GM18507 (cell line): ENCODE results near the gene RBFOX1.

Experiments used
- DNase-seq: peaks from one replicate; pipeline ENCODE4 v3.0.0; 2011; ENCODE audit warnings: low read depth; ENCODE audit not compliant: insufficient read length; ENCODE audit errors: extremely low spot score
- FAIRE-seq: peaks from 2 replicates; lab custom pipeline; 2011; peaks lifted over from hg19 to GRCh38; lab: Jason Lieb, UNC

The RBFOX1 gene

GRCh38 chr16:7331997-7332396, 648 bp upstream of the RBFOX1 start:
- FAIRE-seq: no peak

DNA sequence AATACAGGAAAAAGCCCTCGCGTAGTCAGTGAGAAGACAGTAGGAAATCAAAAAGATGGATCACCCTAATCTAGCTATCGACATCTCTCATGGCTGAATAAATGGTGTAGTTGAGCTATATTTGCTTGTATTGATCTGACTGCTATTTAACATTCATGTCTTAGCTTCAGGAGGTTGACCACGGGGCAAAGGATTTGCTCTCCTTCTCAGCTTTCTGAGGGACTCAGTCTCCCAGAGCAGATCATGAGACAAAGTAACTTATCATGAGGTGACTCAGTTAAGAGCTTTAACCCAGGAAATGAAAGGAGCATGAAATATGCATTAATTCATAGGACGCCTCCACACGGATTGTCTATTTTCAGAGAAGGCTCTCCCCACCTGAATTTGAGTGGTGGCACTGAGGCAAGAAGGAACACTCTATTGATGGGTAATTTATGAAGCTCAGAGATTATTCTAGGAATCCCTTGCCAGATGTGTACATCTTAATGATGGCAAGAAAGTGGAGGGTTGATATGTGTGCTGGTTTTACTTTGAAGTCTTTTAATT, 608 bp downstream of the RBFOX1 start:
- DNase-seq: no peak
- no peak for FAIRE-seq

More at GRCh38 chr16:7331997-7332396, 648 bp upstream of the RBFOX1 start:
- no peak for DNase-seq

DNA sequence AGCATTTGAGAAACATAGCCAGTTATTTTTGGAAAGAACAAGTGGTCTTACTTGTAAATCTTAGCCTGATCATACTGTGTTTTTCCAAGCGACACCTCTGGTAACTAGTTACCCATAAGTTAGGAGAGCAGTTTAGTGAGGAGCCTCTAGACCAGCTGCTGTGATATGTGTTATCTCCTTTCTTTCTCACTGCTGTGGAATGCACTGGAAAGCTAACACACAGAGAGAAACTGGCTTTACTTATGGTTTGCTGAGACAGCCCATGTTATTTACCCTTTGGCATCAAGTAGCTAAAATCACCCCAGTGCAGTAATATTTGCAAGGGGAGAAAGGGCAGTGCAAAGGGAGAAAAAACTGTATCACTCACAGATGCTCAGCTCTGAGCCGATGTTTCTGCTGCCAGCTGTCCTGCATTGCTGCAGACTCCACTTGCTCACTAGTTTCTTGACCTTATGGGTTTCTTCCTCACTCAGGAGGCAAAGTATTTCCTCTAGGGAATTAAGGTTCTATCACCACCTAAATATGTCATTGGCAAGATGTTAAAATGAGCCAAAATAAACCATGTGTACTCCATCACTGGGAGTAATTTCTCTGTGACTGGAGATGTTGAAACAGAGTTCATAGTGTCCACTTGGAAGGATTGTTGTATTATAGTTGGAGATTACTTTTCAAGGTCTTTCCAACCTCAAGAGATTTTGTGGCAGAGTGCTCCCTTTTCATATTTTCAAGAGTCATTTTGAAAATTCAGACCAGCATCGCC, 2.3 kb downstream of the RBFOX1 start:
- no peak for DNase-seq
- FAIRE-seq: no peak

DNA sequence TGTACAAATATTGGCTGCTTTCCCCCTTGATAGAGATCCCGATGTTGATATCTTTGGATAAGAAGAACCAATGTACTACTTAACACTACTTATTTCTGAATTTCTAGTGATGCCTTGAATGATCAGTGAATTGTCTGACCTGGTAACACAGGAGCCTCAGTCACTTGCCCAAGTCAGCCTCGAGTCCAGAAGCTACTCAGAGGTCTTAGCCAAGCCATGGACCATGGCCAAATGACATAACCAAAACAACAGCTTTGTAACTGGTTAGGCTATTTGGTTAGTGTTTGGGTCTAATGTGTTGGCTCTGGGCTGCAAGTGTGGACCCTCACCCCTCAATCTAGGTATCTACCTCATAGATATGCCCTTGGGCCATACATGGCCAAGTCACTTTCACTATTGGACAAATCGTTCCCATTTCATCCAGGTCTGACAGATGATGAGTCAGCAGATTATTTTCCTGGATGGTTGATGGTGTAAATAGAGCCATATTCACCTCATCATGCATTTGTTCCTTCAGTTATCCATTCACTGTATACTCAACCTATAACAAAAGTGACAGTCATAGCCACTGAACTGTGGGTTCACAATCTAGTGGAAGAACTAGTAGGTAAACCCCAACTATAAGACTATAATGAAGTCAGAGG, 3.5 kb downstream of the RBFOX1 start:
- DNase-seq (no peak), FAIRE-seq (no peak)

GRCh38 chr16:7336742-7337141, 4.1 kb downstream of the RBFOX1 start:
- FAIRE-seq: no peak

DNA sequence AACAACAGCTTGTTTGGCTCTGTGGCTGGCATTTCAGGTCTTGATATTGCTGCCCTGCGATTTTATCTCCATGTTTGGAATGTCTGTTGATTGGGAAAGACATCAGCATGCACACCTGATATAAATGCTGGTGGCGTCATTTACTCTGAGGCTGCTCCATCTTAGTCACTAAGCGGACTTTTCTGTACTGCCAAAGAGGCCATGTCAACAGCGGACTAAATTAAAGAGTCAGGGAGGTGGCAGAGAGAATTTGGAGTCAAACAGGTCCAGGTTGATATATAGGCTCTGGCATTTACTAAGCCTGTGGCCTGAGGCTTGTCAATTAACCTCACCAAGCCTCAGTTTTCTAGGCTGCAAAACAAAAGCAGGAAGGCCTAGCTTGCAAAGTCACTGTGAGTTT, 6.2 kb downstream of the RBFOX1 start:
- DNase-seq: no peak

More at GRCh38 chr16:7336742-7337141, 4.1 kb downstream of the RBFOX1 start:
- no peak for DNase-seq

DNA sequence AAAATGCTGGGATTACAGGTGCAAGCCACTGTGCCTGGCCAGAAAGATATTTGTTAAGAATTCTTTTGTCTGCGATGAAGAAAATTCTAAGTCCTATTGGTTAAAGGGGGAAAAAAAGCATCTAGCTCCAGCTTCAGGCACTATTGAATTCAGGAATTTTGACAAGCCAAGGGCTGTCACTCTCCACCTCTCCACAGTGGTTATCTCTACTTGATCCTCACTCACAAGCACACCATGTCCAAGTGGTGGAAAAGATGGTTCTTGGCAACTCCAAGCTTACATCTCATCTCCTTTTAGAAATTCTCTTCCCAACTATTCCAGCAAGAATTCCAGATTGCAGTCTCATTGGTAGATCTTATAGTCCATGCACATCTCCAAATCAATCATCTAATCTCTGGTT, 7.1 kb downstream of the RBFOX1 start:
- FAIRE-seq: no peak
- DNase-seq: no peak

More for the DNA sequence above, 6.2 kb downstream of the RBFOX1 start:
- no peak for FAIRE-seq

GRCh38 chr16:7340938-7341337, 8.3 kb downstream of the RBFOX1 start:
- FAIRE-seq: no peak
- no peak for DNase-seq

- FAIRE-seq (no peak), DNase-seq (no peak)
Measured at GRCh38 chr16:7342598-7342997, 10.0 kb downstream of the RBFOX1 start.

- no peak for DNase-seq
Measured at GRCh38 chr16:7343243-7343642, 10.6 kb downstream of the RBFOX1 start.

GRCh38 chr16:7344830-7345780, 12.5 kb downstream of the RBFOX1 start:
- DNase-seq: no peak
- FAIRE-seq: no peak

More at GRCh38 chr16:7343243-7343642, 10.6 kb downstream of the RBFOX1 start:
- FAIRE-seq: no peak

DNA sequence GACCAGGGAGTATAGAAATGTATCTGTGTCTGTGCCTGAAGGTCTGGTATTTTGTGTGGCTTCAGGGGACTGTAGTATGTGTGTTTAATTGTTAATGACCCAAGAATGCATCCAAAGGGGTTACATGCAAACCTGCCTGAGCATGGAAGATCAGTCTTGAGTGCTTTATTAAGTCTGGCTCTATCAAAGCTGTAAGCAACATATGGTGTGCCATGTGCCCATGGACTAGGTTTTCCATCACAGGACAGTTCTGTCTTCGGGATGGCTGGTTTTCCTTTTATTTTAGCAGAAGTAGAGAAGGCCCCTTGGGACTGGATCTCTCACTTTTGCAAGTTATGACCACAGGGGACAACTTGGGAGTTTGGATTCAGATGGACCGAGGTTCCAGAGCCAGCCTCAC, 18.2 kb downstream of the RBFOX1 start:
- FAIRE-seq (no peak), DNase-seq (no peak)

DNA sequence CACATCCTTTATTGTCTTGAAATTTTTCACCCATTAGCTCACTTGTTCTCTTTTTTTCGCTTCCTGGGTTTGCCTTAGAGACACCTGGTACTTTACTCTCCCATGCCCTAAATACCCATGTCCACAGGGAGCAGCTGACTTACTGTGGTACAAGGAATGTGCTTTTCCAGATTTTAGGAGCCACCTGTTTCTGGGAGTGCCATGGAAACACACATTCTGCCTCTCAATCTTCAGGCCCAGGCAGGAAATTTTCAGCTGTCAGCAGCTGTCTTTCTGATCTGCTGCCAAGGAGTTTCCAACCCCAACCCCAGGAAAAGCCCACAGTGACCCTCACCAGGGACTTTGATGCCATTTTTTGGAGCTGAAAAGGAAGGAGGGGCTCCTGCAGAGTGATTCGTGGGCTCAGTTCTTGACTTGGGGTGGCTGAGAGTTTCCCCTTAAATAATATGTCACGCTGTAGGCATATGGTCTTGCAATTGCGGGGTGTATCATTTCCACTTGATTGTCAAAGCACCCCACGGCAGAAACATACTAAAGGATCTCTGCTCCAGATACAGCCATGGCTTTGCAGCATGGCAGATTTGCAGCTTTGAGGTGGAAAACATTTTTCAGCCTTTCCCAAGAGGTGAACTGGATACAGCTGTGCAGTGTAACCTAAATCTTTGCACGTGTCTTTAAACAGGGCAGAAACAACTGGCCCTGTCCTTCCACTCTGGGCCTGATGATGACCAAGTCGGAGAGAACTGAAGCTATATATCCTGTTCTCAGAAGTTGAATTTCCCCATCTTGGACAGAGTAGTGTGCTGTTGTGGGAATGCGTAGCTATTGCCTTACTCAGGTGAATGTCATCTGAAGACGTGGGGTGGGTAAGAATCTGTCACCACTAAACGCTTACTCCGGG, 19.2 kb downstream of the RBFOX1 start:
- no peak for FAIRE-seq

DNA sequence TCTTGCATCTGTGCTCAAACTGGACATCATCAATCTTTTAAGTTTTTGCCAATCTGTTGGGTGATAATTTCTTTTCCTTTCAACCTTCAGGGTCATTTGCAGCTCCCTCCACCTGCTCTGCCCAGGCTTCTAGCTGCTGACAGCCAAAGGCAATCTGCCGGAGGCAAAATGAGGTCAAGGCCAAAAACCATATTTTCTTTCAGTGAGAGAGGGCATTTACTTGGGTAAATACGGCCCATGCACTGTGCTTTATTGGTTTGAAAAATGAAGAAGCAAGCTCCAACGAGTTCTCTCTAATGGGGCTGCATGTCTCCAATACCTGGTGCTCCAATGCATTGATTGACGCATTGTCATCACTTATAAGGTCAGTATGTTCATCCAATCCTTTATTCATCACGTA, 23.1 kb downstream of the RBFOX1 start:
- DNase-seq (no peak), FAIRE-seq (no peak)

More for the DNA sequence above, 19.2 kb downstream of the RBFOX1 start:
- no peak for DNase-seq

DNA sequence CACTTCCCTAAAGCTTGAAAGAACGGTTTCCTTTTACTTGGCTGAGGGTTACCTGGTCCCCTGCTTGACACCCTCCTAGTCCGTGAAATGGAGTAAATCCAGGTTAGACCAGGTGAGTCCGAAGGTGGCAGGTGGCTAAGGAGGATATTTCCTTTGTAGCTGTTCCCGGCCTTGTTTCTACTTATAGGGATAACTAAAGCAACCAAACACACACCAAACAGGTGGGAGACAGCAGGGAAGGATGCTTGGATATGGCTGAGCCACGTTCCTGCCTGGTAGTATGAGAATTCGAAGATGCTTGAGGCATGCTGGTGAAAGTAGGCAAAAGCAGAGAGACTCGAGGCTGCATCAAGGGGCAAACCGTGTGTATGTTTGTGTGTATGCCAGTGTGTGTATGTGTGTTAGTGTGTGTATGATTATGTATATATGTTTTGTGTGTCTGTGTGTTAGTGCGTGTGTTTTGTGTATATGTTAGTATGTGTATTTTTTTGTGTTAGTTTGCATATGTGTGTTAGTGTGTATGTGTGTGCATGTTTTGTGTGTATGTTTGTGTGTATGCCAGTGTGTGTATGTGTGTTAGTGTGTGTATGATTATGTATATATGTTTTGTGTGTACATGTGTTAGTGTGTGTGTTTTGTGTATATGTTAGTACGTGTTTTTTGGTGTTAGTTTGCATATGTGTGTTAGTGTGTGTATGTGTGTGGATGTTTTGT, 28.9 kb downstream of the RBFOX1 start:
- DNase-seq (no peak), FAIRE-seq (no peak)

GRCh38 chr16:7362231-7362630, 29.6 kb downstream of the RBFOX1 start:
- DNase-seq: no peak
- FAIRE-seq: no peak

DNA sequence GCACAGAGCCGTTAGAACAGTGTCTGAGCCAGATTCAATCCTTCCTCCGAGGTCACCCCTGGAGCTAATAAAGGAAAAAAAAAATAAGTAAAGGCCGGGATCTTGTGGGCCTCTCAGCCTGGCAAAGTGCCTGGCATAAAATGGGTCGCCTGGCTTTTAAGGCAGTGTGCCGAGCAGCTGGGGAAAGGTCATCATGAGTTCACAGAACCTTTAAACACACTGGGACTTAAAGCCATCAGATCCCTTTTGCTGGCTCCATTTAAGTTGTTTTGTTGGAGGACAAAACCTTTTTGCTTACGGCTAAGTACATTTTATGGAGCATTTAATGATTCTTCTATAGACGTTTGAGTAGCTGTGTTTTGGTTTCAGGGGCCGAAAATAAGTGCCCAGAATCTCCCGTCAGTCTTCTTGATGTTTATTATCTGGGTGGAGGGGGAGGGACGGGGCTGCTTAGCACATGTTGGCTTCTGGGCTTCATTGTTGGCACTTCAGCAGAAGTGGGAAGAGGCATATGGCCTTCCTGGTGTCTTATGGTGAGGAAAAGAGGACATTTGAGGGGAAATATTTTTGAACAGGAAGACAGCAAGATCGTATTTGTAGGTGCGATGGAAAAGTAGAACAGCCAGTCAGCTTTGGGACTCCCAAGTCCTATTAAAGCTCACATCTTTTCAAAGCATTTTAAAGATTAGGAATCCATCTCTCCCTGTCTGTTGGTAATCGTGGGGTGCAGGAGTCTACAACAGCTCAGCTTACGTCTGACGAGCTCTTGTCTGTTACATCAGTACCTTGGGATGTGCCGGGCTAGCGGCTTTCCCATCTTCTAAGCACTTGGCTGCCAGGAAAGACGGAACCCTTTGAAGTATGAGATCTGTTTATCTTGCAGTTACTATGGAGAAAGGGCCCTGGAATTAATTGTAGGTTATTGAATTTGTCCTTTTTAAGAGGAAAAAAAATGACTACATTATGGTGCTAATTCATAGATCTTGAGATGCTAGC, 31.1 kb downstream of the RBFOX1 start:
- no peak for FAIRE-seq

More for the DNA sequence above, 31.1 kb downstream of the RBFOX1 start:
- no peak for DNase-seq
